PC-3 (cell line): ENCODE measurements around the gene EFEMP1. TPM values are rescaled to one million over a fixed set of nuclear protein-coding genes. Genes with fewer than 3 reads are reported as not detected.

Source experiments
- ATAC-seq: fragments of 200-7000 bp; cut with Tn5 transposase; 2 replicates; pipeline ENCODE4 v1.9.1; 2020; ENCODE audit warnings: mild to moderate bottlenecking, moderate library complexity
- BruUV-seq: library from RNA; stranded (reverse); fragments of 400-500 nt; replicated peaks from 2 replicates; lab custom pipeline; 2021; lab: Mats Ljungman, UMichigan
- CTCF ChIA-PET: fragments of 300-600 bp; sonication (Branson Sonifier 250); formaldehyde crosslinking; loops from one replicate; lab custom pipeline; 2022; ENCODE audit warnings: antibody characterized with exemption; lab: Charles Lee
- POLR2A ChIA-PET: fragments of 300-600 bp; sonication (Branson Sonifier 250); formaldehyde crosslinking; loops from one replicate; lab custom pipeline; 2022; ENCODE audit warnings: antibody characterized with exemption; ENCODE audit not compliant: unreplicated experiment; lab: Charles Lee
- DNase-seq: peaks from one replicate; pipeline ENCODE4 v3.0.0-alpha.2; 2015
- H2AFZ ChIP-seq: fragments of 300-600 bp; sonication (generic); 2 replicates; pipeline ENCODE4 v1.6.0; 2016; ENCODE audit warnings: antibody characterized with exemption, low read length
- H3F3A ChIP-seq: fragments of 300-600 bp; sonication (generic); one replicate; pipeline ENCODE4 v1.6.0; 2017; ENCODE audit warnings: antibody characterized with exemption, low read length, control low read depth, mild to moderate bottlenecking; ENCODE audit not compliant: unreplicated experiment
- H3K27ac ChIP-seq: fragments of 300-600 bp; sonication (generic); 2 replicates; pipeline ENCODE4 v1.5.1; 2016; ENCODE audit warnings: mild to moderate bottlenecking, low read length
- H3K27me3 ChIP-seq: fragments of 300-600 bp; sonication (generic); 2 replicates; pipeline ENCODE4 v1.6.1; 2016; ENCODE audit warnings: low read length, mixed read lengths
- H3K36me3 ChIP-seq: fragments of 300-600 bp; sonication (generic); 2 replicates; pipeline ENCODE4 v1.6.1; 2016; ENCODE audit warnings: low read depth, mixed run types, low read length, mixed read lengths
- H3K4me1 ChIP-seq: fragments of 300-600 bp; sonication (generic); 2 replicates; pipeline ENCODE4 v1.5.1; 2016; ENCODE audit warnings: low read length; ENCODE audit not compliant: insufficient read depth
- H3K4me2 ChIP-seq: fragments of 300-600 bp; sonication (generic); 2 replicates; pipeline ENCODE4 v1.6.0; 2016; ENCODE audit warnings: low read length
- H3K4me3 ChIP-seq: fragments of 300-600 bp; sonication (generic); 2 replicates; pipeline ENCODE4 v1.5.1; 2016; ENCODE audit warnings: mild to moderate bottlenecking, low read length, mixed read lengths
- H3K79me2 ChIP-seq: fragments of 300-600 bp; sonication (generic); 2 replicates; pipeline ENCODE4 v1.6.1; 2017; ENCODE audit warnings: low read length, mixed read lengths
- H3K9ac ChIP-seq: fragments of 300-600 bp; sonication (generic); 2 replicates; pipeline ENCODE4 v1.6.0; 2016; ENCODE audit warnings: mild to moderate bottlenecking, low read length
- H3K9me2 ChIP-seq: fragments of 300-600 bp; sonication (generic); replicated peaks from 2 replicates; pipeline ENCODE4 v1.6.1; 2016; ENCODE audit warnings: mixed run types, low read length, mixed read lengths
- H3K9me3 ChIP-seq: fragments of 300-600 bp; sonication (generic); 2 replicates; pipeline ENCODE4 v1.6.1; 2016; ENCODE audit warnings: low read length, mixed read lengths
- H4K20me1 ChIP-seq: fragments of 300-600 bp; sonication (generic); 2 replicates; pipeline ENCODE4 v1.6.1; 2016; ENCODE audit warnings: low read length, mixed read lengths
- EZH2 ChIP-seq: fragments of 300-600 bp; sonication (generic); IDR thresholded peaks from one replicate; pipeline ENCODE4 v1.6.1; 2017; ENCODE audit warnings: antibody characterized with exemption, mild to moderate bottlenecking, low read length; ENCODE audit not compliant: unreplicated experiment
- EZH2phosphoT487 ChIP-seq: fragments of 300-600 bp; sonication (generic); IDR thresholded peaks from 2 replicates; pipeline ENCODE4 v1.6.1; 2018; ENCODE audit warnings: mild to moderate bottlenecking, antibody characterized with exemption, low read length, borderline replicate concordance
- intact Hi-C: fragments of 100-400 bp; cut with micrococcal nuclease; formaldehyde crosslinking; loops from 2 replicates; pipeline ENCODE4 v1.9.0; 2023
- total RNA-seq: library from RNA; depleted of rRNA; stranded (reverse); fragments of >200 nt; gene quantifications from 2 replicates; pipeline ENCODE4 v1.2.3, GENCODE V29; 2014
- TF ChIP-seq, protein P1 (sequence below): fragments of 300-600 bp; sonication (generic); conservative IDR thresholded peaks from 2 replicates; pipeline ENCODE4 v1.5.1; 2017; ENCODE audit warnings: antibody characterized with exemption, low read depth, mild to moderate bottlenecking, low read length

EFEMP1 gene
- total RNA-seq, 1 experiment from 2014 or later = 59.6 TPM

DNA sequence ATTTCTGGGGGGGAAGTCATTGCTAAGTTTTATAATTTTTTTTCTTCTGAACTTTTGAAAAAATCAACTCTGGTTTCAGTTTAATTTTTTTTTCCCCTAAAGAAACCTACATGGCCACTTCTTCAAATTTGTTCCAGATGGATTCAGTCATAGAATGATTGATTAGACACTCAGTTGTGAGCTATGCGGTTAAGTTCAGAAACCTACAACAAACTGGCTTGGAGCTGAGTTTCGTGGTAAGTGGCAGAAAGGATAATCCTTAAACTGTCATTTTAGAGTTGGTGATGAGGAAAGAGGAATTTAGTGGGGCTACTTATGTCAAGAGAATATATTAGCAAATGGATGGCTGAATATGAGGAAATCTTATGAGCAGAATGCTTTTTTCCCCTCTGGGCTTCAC, 23.7 kb downstream of the EFEMP1 start:
- ChIA-PET CTCF (no interaction called here), POLR2A (no interaction called here)
- no TSS peak for BruUV-seq
- Histone ChIP-seq H3K9me3 (no peaks in the 10 kb centered on the region), H2AFZ (no peak overlapping the region), H3K36me3 (peaks cover 6% of the 10 kb centered on the region; the same call in 1 of the 2 replicates), H3K4me2 (no peak overlapping the region), H3K4me3 (no peak overlapping the region), H3K4me1 (peaks cover 15% of the 10 kb centered on the region), H3K9me2 (no peaks in the 10 kb centered on the region; the same call in 1 of the 2 replicates), H3K27ac (no peak overlapping the region), H4K20me1 (no peaks in the 10 kb centered on the region), H3F3A (no peaks in the 10 kb centered on the region), H3K9ac (no peak overlapping the region), H3K27me3 (no peaks in the 10 kb centered on the region), H3K79me2 (no peaks in the 10 kb centered on the region)
- intact Hi-C loops = no loop called here
- TF ChIP-seq EZH2 = no peak
- no peak for TF ChIP-seq EZH2phosphoT487
- TF ChIP-seq, protein P1, sequence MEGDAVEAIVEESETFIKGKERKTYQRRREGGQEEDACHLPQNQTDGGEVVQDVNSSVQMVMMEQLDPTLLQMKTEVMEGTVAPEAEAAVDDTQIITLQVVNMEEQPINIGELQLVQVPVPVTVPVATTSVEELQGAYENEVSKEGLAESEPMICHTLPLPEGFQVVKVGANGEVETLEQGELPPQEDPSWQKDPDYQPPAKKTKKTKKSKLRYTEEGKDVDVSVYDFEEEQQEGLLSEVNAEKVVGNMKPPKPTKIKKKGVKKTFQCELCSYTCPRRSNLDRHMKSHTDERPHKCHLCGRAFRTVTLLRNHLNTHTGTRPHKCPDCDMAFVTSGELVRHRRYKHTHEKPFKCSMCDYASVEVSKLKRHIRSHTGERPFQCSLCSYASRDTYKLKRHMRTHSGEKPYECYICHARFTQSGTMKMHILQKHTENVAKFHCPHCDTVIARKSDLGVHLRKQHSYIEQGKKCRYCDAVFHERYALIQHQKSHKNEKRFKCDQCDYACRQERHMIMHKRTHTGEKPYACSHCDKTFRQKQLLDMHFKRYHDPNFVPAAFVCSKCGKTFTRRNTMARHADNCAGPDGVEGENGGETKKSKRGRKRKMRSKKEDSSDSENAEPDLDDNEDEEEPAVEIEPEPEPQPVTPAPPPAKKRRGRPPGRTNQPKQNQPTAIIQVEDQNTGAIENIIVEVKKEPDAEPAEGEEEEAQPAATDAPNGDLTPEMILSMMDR = no peak
- DNase-seq (no peak), ATAC-seq (no peak)

DNA sequence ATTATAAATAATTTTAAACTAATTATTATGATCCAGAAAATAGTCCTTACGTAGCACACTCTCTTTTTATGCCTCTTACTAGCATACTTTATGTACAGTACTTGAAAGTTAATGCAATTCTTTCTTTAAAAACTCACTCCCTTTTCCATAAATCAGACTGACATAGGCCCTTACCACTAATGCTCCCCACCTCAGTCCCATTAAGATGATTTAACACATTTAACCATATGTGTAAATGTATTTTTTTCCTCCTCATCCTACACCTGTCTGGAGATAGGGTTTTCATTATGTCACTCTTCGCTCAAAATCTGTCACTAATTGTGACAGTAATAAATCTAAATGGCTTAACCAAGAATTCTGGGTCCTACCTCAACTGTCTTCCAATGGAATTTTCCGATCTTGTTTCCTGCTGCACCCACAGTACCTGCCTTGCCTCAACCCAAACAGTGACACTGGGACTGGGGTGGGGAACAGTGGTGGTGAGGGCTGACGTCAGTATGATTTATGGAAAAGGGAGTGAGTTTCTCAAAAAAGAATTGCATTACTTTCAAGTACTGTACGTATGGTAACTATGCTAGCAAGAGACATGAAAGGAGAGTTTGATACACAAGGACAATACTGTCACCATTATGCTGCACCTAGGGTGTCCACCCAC, 25.1 kb downstream of the EFEMP1 start:
- no TSS peak for BruUV-seq
- Histone ChIP-seq H3K4me2 (no peak overlapping the region), H3K9ac (no peak overlapping the region), H3K36me3 (no peaks in the 10 kb centered on the region), H4K20me1 (no peaks in the 10 kb centered on the region), H3K4me1 (peaks cover 15% of the 10 kb centered on the region), H3K9me2 (no peaks in the 10 kb centered on the region; the same call in 1 of the 2 replicates), H3F3A (no peaks in the 10 kb centered on the region), H3K27me3 (no peaks in the 10 kb centered on the region), H3K4me3 (no peak overlapping the region), H3K27ac (no peak overlapping the region), H3K79me2 (no peaks in the 10 kb centered on the region), H3K9me3 (no peaks in the 10 kb centered on the region), H2AFZ (no peak overlapping the region)
- no peak for DNase-seq
- no peak for ATAC-seq
- TF ChIP-seq EZH2phosphoT487 = no peak
- TF ChIP-seq EZH2 = no peak
- TF ChIP-seq, protein P1 = no peak
- ChIA-PET POLR2A (no interaction called here), CTCF (no interaction called here)
- intact Hi-C loops = no loop called here

DNA sequence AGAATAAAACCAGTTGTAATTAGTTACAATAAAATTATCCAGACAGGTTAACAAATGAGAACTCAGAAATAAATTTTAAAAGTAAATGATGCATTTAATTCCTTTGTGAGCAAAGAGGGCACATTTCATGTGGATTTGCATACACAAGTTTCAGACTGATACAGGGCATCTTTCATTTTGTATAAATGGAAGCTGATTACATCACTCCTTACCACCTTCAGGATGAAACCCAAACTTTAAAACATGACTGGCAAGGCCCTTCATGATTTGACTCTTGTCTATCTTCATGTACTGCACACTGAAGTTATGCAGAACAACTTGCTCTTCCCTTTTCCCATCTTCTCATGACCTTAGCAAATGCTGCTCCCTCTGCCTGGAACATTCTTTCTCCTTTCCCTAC, 26.9 kb downstream of the EFEMP1 start:
- no peak overlapping the region for H3K4me3 ChIP-seq
- intact Hi-C loops = no loop called here
- no peaks in the 10 kb centered on the region for H4K20me1 ChIP-seq
- H3K4me2 ChIP-seq = no peak overlapping the region
- CTCF ChIA-PET = no interaction called here
- POLR2A ChIA-PET = no interaction called here
- H3K27ac ChIP-seq = no peak overlapping the region
- DNase-seq = no peak
- H3K9me2 ChIP-seq = no peaks in the 10 kb centered on the region
- TF ChIP-seq EZH2phosphoT487 = no peak
- TF ChIP-seq EZH2 = no peak
- TF ChIP-seq, protein P1 = no peak
- H3K36me3 ChIP-seq = no peaks in the 10 kb centered on the region
- no peak for ATAC-seq
- BruUV-seq = no TSS peak
- H3K27me3 ChIP-seq = no peaks in the 10 kb centered on the region
- H3K9me3 ChIP-seq = no peaks in the 10 kb centered on the region
- peaks cover 10% of the 10 kb centered on the region for H3K4me1 ChIP-seq
- no peak overlapping the region for H3K9ac ChIP-seq
- H2AFZ ChIP-seq = no peak overlapping the region
- H3K79me2 ChIP-seq = no peaks in the 10 kb centered on the region
- H3F3A ChIP-seq = no peaks in the 10 kb centered on the region
